ENCODE data around the gene RFC1.
"Not testable (repeated sequence)": the region's sequence is repeated elsewhere in the genome, so short reads cannot be mapped to it uniquely, and the experiment has no call there.

Gene RFC1

GRCh38 chr4:39353478-39354253 is 12.5 kb downstream of the RFC1 start:
- no peak for DNase-seq

- not testable (repeated sequence) for DNase-seq
These were observed 13.0 kb downstream of the RFC1 start for GRCh38 chr4:39353149-39353477.

GRCh38 chr4:39349326-39349725 is 16.8 kb downstream of the RFC1 start:
- DNase-seq = no peak

GRCh38 chr4:39348371-39349315 is 17.5 kb downstream of the RFC1 start:
- no peak for DNase-seq

- DNase-seq = no peak
These were observed 19.2 kb downstream of the RFC1 start for GRCh38 chr4:39346856-39347519.

GRCh38 chr4:39342731-39343130 is 23.4 kb downstream of the RFC1 start:
- DNase-seq = no peak

GRCh38 chr4:39341075-39341725 is 25.0 kb downstream of the RFC1 start:
- DNase-seq = no peak

GRCh38 chr4:39339968-39340367 is 26.2 kb downstream of the RFC1 start:
- no peak for DNase-seq

GRCh38 chr4:39337841-39338240 is 28.3 kb downstream of the RFC1 start:
- no peak for DNase-seq

GRCh38 chr4:39335566-39335965 is 30.6 kb downstream of the RFC1 start:
- DNase-seq = no peak

- DNase-seq = no peak
These were observed 35.0 kb downstream of the RFC1 start for GRCh38 chr4:39331191-39331590.

GRCh38 chr4:39330353-39330752 is 35.8 kb downstream of the RFC1 start:
- DNase-seq = no peak

GRCh38 chr4:39326468-39326977 is 39.6 kb downstream of the RFC1 start:
- no peak for DNase-seq

GRCh38 chr4:39324897-39325613 is 41.1 kb downstream of the RFC1 start:
- DNase-seq = no peak

- DNase-seq = no peak
These were observed 41.7 kb downstream of the RFC1 start for GRCh38 chr4:39324446-39324845.

GRCh38 chr4:39323821-39324220 is 42.3 kb downstream of the RFC1 start:
- no peak for DNase-seq

GRCh38 chr4:39320381-39321115 is 45.6 kb downstream of the RFC1 start:
- DNase-seq = no peak

GRCh38 chr4:39319676-39320075 is 46.5 kb downstream of the RFC1 start:
- no peak for DNase-seq

- DNase-seq = no peak
These were observed 53.3 kb downstream of the RFC1 start for GRCh38 chr4:39312816-39313215.

GRCh38 chr4:39308611-39309010 is 57.6 kb downstream of the RFC1 start:
- DNase-seq = no peak

GRCh38 chr4:39305912-39306677 is 60.1 kb downstream of the RFC1 start:
- DNase-seq = no peak
